ENCODE results near the gene STMP1. TPM values are rescaled to one million over a fixed set of nuclear protein-coding genes. Genes with fewer than 3 reads are reported as not detected.

Gene STMP1
- total and polyA plus RNA-seq, 2 of the 8 experiments (the other 6 are each of a cell fraction or from before 2014, with no cell fraction given), result 22.7 to 36.7 TPM

GRCh38 chr7:135684136-135684535, 21.8 kb downstream of the STMP1 start:
- FAIRE-seq (no peak), DNase-seq (ENCODE audit: low read depth in 1 of 2, low spot score in 2 of 2) (no peak)
- Histone ChIP-seq H3K79me1 (ENCODE audit: low read depth, low read length) (peaks cover 8% of the 10 kb centered on the region), H3K27me3 (replicated peaks in 1 of 4; ENCODE audit: control insufficient read depth in 3 of 4, extremely low read depth in 1 of 4, insufficient read depth in 3 of 4, low read length in 3 of 4) (no peaks in the 10 kb centered on the region), H2BK5ac (ENCODE audit: low read depth, low read length) (no peak overlapping the region), H4K20me1 (replicated peaks in 1 of 2; ENCODE audit: control insufficient read depth in 1 of 2, insufficient read depth in 2 of 2, low read length in 2 of 2) (peaks cover 0 to 11% of the 10 kb centered on the region in 2 experiments), H3K79me2 (ENCODE audit: control insufficient read depth in 1 of 2, insufficient read depth in 2 of 2, low read length in 2 of 2) (no peaks in the 10 kb centered on the region; a peak in 1 of 4 replicates), H3K4me2 (ENCODE audit: insufficient read depth in 1 of 2, low read depth in 2 of 2, low read length in 2 of 2) (no peak overlapping the region), H3K9ac (replicated peaks in 1 of 4; ENCODE audit: extremely low read depth in 1 of 4, low read depth in 3 of 4, low read length in 3 of 4) (no peak overlapping the region), H2AFZ (ENCODE audit: low read length) (no peak overlapping the region), H4K5ac (ENCODE audit: insufficient read length, low read depth, low read length) (no peak overlapping the region), H2BK15ac (ENCODE audit: low read length) (no peak overlapping the region), H4K91ac (replicated peaks; ENCODE audit: insufficient read length, low read length) (no peak overlapping the region), H4K8ac (ENCODE audit: extremely low read depth, insufficient read depth, low read length) (no peak overlapping the region), H3K23me2 (ENCODE audit: low read depth, low read length) (no peaks in the 10 kb centered on the region), H3K27ac (ENCODE audit: low read depth, low read length) (no peak overlapping the region), H2BK20ac (ENCODE audit: low read length) (no peak overlapping the region), H3K9me3 (ENCODE audit: insufficient read depth in 2 of 2, low read depth in 1 of 2, low read length in 1 of 2) (no peaks in the 10 kb centered on the region), H2BK120ac (replicated peaks; ENCODE audit: low read depth, low read length) (no peak overlapping the region), H3K4ac (replicated peaks; ENCODE audit: insufficient read length, low read depth, low read length) (no peak overlapping the region), H2AK5ac (ENCODE audit: low read depth, low read length) (no peak overlapping the region), H3K14ac (ENCODE audit: insufficient read length) (no peak overlapping the region), H2BK12ac (ENCODE audit: low read depth, low read length) (no peak overlapping the region), H3K18ac (ENCODE audit: extremely low read depth, low read length) (no peak overlapping the region), H3K4me1 (replicated peaks in 1 of 4; ENCODE audit: control insufficient read depth in 3 of 4, insufficient read depth in 4 of 4, low read length in 3 of 4) (peaks cover 0 to 3% (median 0%) of the 10 kb centered on the region in 4 experiments; a peak in 2 of 7 replicates), H3K23ac (ENCODE audit: insufficient read length) (no peak overlapping the region), H3K4me3 (ENCODE audit: extremely low read depth in 1 of 4, insufficient read depth in 2 of 4, low read depth in 3 of 4, low read length in 4 of 4) (no peak overlapping the region), H3K56ac (replicated peaks; ENCODE audit: insufficient read length, low read depth, low read length) (no peak overlapping the region), H3K36me3 (ENCODE audit: control insufficient read depth in 2 of 4, insufficient read depth in 4 of 4, low read length in 3 of 4) (peaks cover 0 to 7% (median under 1%) of the 10 kb centered on the region in 4 experiments; a peak in 3 of 8 replicates)
- WGBS, 2 experiments (ENCODE audit: extremely low coverage in 1 of 2, insufficient coverage in 1 of 2, insufficient read length in 1 of 2, insufficient replicate concordance in 2 of 2, low coverage in 1 of 2, low lambda C conversion rate in 2 of 2, missing lambda C conversion rate in 1 of 2), result 87% methylated on average over 3 of the region's 3 CpGs; no CpG with 5 or more reads in 1 of the 2 experiments
- POLR2A ChIA-PET (ENCODE audit: partially characterized antibody), result interaction anchor here (1.5 kb wide), 1 partner anchor 22 kb away, joined by 4 read pairs; the partner anchor contains the start of gene STMP1
- CTCF ChIA-PET (ENCODE audit: partially characterized antibody), result interaction anchor here (0.5 to 5.9 kb wide), 4 partner anchors 12 to 327 kb away, joined by 3 to 89 read pairs (median 8); no protein-coding TSS in a partner anchor
- TF ChIP-seq CHD2 (IDR thresholded peaks at IDR 0.05; ENCODE audit: low read length), result no peak
- no peak for TF ChIP-seq TAF1 (IDR thresholded peaks at IDR 0.05; ENCODE audit: low read depth, low read length)
- no peak for TF ChIP-seq RFX5 (IDR thresholded peaks at IDR 0.05; ENCODE audit: borderline replicate concordance, low read depth, low read length)
- TF ChIP-seq, protein P1, sequence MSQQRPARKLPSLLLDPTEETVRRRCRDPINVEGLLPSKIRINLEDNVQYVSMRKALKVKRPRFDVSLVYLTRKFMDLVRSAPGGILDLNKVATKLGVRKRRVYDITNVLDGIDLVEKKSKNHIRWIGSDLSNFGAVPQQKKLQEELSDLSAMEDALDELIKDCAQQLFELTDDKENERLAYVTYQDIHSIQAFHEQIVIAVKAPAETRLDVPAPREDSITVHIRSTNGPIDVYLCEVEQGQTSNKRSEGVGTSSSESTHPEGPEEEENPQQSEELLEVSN (IDR thresholded peaks at IDR 0.05), result no peak
- no peak for TF ChIP-seq CREB1 (IDR thresholded peaks at IDR 0.05)
- TF ChIP-seq NRF1 (IDR thresholded peaks at IDR 0.05; ENCODE audit: low read depth, low read length), result no peak
- no peak for TF ChIP-seq YY1 (IDR thresholded peaks at IDR 0.05; ENCODE audit: low read depth, low read length)
- TF ChIP-seq HDAC6 (IDR thresholded peaks at IDR 0.05; ENCODE audit: low read depth, low read length), result no peak

All from H1 (cell line).